ENCODE data around the gene PTX4. TPM values are rescaled to one million over a fixed set of nuclear protein-coding genes. Genes with fewer than 3 reads are reported as not detected.

The PTX4 gene
- total RNA-seq, 1 experiment from 2014 or later = 0.22 TPM

GRCh38 chr16:1520461-1520860 is 31.7 kb upstream of the PTX4 start:
- Histone ChIP-seq H3F3A (ENCODE audit: low read length, unreplicated experiment) (no peaks in the 10 kb centered on the region), H3K9me2 (replicated peaks; ENCODE audit: low read length) (no peaks in the 10 kb centered on the region), H4K20me1 (ENCODE audit: low read length) (no peaks in the 10 kb centered on the region), H3K79me2 (ENCODE audit: low read length) (no peaks in the 10 kb centered on the region), H2AFZ (ENCODE audit: low read length) (no peak overlapping the region), H3K4me3 (ENCODE audit: low read length) (no peak overlapping the region), H3K9me3 (ENCODE audit: low read length) (no peaks in the 10 kb centered on the region), H3K36me3 (ENCODE audit: low read depth, low read length) (no peaks in the 10 kb centered on the region), H3K9ac (ENCODE audit: low read length) (no peak overlapping the region), H3K27ac (ENCODE audit: low read length) (no peak overlapping the region), H3K27me3 (ENCODE audit: low read length) (no peaks in the 10 kb centered on the region), H3K4me1 (ENCODE audit: insufficient read depth, low read length) (no peaks in the 10 kb centered on the region), H3K4me2 (ENCODE audit: low read length) (no peak overlapping the region)
- ChIA-PET CTCF (no interaction called here), POLR2A (ENCODE audit: unreplicated experiment) (no interaction called here)
- no peak for ATAC-seq
- intact Hi-C loops (cut with micrococcal nuclease) = no loop called here
- no TSS peak for BruUV-seq (replicated peaks)
- no peak for DNase-seq
- no peak for TF ChIP-seq EZH2phosphoT487 (IDR thresholded peaks at IDR 0.05; ENCODE audit: borderline replicate concordance, low read length)
- no peak for TF ChIP-seq CTCF (conservative IDR thresholded peaks at IDR 0.05; ENCODE audit: low read depth, low read length)
- no peak for TF ChIP-seq EZH2 (IDR thresholded peaks at IDR 0.05; ENCODE audit: low read length, unreplicated experiment)

- H3K4me3 ChIP-seq (ENCODE audit: low read length) = no peak overlapping the region
- TF ChIP-seq CTCF (conservative IDR thresholded peaks at IDR 0.05; ENCODE audit: low read depth, low read length) (no peak), EZH2 (IDR thresholded peaks at IDR 0.05; ENCODE audit: low read length, unreplicated experiment) (no peak), EZH2phosphoT487 (IDR thresholded peaks at IDR 0.05; ENCODE audit: borderline replicate concordance, low read length) (no peak)
- H3K9ac ChIP-seq (ENCODE audit: low read length) = no peak overlapping the region
- POLR2A ChIA-PET (ENCODE audit: unreplicated experiment) = no interaction called here
- no peaks in the 10 kb centered on the region for H3K79me2 ChIP-seq (ENCODE audit: low read length)
- no peak overlapping the region for H3K27ac ChIP-seq (ENCODE audit: low read length)
- H3K4me2 ChIP-seq (ENCODE audit: low read length) = no peak overlapping the region
- intact Hi-C loops (cut with micrococcal nuclease) = no loop called here
- H3F3A ChIP-seq (ENCODE audit: low read length, unreplicated experiment) = no peaks in the 10 kb centered on the region
- H3K36me3 ChIP-seq (ENCODE audit: low read depth, low read length) = no peaks in the 10 kb centered on the region
- CTCF ChIA-PET = no interaction called here
- H3K9me3 ChIP-seq (ENCODE audit: low read length) = no peaks in the 10 kb centered on the region
- DNase-seq = no peak
- no peak overlapping the region for H2AFZ ChIP-seq (ENCODE audit: low read length)
- no peaks in the 10 kb centered on the region for H3K4me1 ChIP-seq (ENCODE audit: insufficient read depth, low read length)
- ATAC-seq = no peak
- H3K27me3 ChIP-seq (ENCODE audit: low read length) = no peaks in the 10 kb centered on the region
- no TSS peak for BruUV-seq (replicated peaks)
- no peaks in the 10 kb centered on the region for H3K9me2 ChIP-seq (replicated peaks; ENCODE audit: low read length)
- no peaks in the 10 kb centered on the region for H4K20me1 ChIP-seq (ENCODE audit: low read length)
These were observed 31.1 kb upstream of the PTX4 start for GRCh38 chr16:1519831-1520230.

GRCh38 chr16:1518626-1519135 is 29.9 kb upstream of the PTX4 start:
- intact Hi-C loops (cut with micrococcal nuclease) = no loop called here
- Histone ChIP-seq H3K27me3 (ENCODE audit: low read length) (no peaks in the 10 kb centered on the region), H2AFZ (ENCODE audit: low read length) (no peak overlapping the region), H3K9me2 (replicated peaks; ENCODE audit: low read length) (no peaks in the 10 kb centered on the region), H3F3A (ENCODE audit: low read length, unreplicated experiment) (no peaks in the 10 kb centered on the region), H3K27ac (ENCODE audit: low read length) (no peak overlapping the region), H3K4me3 (ENCODE audit: low read length) (no peak overlapping the region), H3K9ac (ENCODE audit: low read length) (no peak overlapping the region), H4K20me1 (ENCODE audit: low read length) (no peaks in the 10 kb centered on the region), H3K4me1 (ENCODE audit: insufficient read depth, low read length) (no peaks in the 10 kb centered on the region), H3K36me3 (ENCODE audit: low read depth, low read length) (no peaks in the 10 kb centered on the region), H3K9me3 (ENCODE audit: low read length) (no peaks in the 10 kb centered on the region), H3K4me2 (ENCODE audit: low read length) (no peak overlapping the region), H3K79me2 (ENCODE audit: low read length) (no peaks in the 10 kb centered on the region)
- BruUV-seq (replicated peaks) = no TSS peak
- ChIA-PET CTCF (no interaction called here), POLR2A (ENCODE audit: unreplicated experiment) (no interaction called here)
- no peak for TF ChIP-seq EZH2phosphoT487 (IDR thresholded peaks at IDR 0.05; ENCODE audit: borderline replicate concordance, low read length)
- TF ChIP-seq CTCF (conservative IDR thresholded peaks at IDR 0.05; ENCODE audit: low read depth, low read length) = no peak
- TF ChIP-seq EZH2 (IDR thresholded peaks at IDR 0.05; ENCODE audit: low read length, unreplicated experiment) = no peak
- DNase-seq (no peak), ATAC-seq (no peak)

Data from PC-3 (cell line).